HG03025 (cell line): ENCODE measurements around the gene SUFU.

Source experiments
- ATAC-seq: cut with Tn5 transposase; IDR thresholded peaks from one replicate; pipeline ENCODE4 v1.9.1; 2021; ENCODE audit warnings: mild to moderate bottlenecking, moderate library complexity; ENCODE audit not compliant: unreplicated experiment, low FRiP score

The SUFU gene

DNA sequence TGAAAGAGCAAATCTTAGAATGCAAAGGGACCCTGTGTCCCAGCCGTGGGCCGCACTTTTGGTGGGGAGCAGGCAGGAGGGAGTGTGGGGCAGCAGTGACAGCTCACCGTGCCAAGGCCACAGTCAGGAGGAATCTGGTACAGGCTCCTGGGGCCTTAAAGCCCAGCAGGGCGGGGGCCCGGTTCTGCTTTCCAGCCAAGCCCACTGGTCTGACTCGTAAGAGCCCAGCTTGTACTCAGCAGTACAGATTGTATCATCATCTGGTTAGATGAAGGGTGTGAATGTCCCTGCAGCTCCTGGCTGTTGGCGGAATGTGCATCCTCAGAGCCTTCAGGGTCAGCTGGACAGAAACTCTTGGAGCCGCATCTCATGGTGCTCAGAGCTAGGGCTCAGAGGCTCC, 110.0 kb downstream of the SUFU start:
- no peak for ATAC-seq

DNA sequence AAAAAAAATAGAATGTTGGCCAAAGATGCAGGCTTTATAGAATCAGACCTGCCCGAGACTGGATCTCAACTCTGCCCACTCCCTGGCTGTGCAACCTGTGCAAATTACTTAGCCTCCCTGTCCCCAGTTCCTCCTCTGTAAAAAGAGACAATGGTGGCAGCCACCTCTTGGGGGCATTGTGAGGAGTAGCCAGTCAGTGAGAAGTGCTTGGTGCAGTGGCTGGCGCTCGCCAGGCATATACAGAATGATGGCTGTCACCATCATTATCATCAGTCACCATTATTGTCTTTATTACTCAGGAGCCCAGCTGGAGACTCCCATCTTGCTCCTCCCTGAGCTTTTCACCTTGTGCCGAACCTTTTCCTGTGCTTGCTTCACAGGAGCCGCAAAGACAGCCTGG, 111.1 kb downstream of the SUFU start:
- no peak for ATAC-seq

DNA sequence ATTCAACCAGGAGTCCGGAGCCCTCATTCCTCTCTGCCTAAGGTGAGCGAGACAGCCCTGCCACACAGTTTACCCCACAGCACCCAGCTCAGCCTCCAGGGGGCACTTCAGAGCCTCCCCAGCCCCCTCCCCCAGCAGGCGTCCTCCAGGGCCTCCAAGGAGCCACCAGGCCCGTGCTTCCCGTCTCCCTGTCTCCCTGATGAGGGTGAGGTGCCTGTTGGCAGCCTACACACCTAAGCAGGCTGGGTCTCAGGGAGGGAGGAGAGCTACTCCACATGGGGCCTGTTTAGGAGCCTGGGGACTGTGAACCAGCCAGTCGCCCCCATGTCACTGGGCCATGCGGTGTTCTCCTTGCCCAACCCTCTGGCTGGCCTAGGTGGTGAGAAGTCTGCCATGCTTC, 111.6 kb downstream of the SUFU start:
- no peak for ATAC-seq

DNA sequence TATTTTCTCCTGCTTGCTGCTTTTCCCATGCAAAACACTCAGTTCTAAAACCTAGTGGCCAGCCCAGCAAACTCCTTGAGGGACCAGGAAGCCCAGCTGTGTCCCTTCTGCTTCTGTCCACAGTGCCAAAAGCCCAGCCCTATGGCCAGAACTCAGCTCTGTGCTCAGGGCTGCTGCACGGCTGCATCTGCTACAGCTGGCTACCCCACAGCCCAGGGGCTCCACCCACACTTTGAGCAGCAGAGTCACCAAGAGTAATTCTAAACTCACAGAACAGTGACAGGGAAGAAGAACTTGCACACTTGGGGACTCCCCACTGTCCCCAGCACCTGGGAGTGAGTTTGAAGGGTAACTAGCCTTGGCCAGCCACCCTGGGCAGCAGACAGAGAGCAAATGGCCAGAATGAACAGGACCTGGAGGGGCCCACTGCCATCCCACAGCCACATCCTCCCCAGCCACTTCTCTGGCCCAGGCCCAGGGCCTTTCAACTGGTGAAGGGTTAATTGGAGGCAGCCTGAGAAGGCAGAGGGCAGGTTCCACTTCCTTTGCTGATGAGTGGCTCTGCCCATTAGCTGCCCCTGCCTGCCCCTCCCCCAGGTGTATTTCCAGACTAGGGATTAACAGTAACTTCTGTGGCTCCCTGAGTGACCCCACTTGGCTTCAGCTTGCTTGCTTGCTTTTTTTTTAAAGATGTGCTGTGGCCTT, 112.4 kb downstream of the SUFU start:
- ATAC-seq = no peak

DNA sequence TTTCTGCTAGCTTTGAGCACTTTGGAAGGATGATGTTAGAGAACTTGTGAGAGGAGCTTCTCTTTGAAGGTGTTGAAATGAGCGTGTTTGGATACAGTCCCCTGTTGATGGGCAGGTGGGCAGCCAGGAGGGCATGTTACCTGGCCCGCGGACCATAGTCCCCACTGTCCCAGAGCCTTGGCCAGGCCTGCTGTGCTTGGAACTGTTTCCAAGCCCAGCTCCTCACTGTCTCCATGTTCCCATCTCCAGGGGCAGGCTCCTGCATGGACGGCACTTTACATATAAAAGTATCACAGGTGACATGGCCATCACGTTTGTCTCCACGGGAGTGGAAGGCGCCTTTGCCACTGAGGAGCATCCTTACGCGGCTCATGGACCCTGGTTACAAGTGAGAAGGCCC, 113.3 kb downstream of the SUFU start:
- ATAC-seq = no peak

DNA sequence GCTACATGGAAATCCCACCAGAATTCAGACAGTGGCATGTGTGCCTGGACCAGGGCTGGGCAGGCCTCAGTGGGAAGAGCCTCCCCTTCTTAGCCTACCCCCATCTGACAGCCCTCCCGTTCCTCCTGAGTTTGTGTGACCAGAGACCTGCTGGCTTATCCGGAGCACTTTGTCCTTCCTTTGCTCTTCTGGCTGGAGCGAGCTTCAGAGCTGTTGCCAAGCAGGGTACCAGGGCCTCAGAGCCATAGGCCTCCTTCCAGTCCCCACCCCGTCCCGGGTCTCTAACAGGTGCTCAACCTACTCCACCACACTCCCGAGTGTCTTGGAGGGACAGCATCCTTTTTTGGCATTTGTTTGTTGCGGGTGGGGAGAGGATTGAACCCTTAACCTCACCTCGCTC, 114.0 kb downstream of the SUFU start:
- ATAC-seq = no peak

DNA sequence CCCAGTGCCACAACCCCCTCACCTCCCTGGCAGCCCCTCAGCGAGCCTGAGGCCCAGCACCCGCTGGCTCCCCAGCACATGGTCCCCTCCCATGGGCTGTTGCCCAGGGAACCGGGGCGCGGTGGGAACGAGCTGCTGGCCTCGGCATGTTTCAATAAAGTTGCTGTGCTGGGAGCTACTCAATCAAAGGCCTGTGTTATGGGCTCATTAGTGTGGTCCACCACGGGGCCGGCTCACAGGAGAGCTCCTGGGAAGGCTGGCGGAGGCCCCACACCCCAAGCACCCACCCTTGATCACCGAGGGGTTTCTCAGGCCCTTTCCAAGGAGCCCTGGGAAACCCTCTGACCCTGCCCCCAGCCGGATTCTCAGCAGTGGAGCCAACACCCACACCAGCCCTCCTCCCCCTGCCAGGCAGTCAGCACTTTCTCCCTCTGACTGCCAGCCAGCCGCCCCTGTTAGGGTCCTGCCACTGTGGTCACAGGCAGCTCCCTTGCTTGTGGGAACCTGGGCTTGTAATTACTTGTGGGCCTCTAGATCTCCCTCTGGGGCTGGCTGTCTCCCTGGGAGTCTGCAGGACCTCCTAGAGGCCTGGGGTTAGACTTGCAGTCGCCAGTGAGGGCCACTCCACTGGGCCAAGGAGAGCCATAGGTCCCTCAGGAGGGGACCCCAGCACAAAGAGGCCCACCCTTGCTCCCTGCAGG, 115.7 kb downstream of the SUFU start:
- ATAC-seq = no peak

DNA sequence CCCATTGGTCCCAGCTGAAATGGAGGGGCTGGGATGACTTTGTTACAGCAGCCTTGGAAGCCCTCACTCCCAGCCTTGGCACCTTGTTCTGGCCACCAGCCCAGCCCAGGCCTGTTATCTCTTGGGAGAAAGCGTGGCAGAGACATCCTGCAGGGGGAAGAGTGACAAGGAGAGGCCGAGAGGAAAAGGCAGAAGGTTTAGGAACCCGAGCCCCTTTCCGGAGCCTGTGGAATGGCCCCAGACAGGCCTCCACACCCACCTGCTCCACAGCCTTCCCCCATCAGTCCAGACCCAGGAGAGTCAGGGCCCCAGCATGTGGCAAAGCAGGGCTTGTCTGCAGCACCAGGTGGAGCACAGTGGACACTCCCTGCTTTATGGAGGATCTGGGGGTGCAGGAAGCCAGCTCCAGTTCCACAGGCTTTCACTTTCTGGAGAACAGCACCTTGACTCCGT, 116.4 kb downstream of the SUFU start:
- no peak for ATAC-seq

DNA sequence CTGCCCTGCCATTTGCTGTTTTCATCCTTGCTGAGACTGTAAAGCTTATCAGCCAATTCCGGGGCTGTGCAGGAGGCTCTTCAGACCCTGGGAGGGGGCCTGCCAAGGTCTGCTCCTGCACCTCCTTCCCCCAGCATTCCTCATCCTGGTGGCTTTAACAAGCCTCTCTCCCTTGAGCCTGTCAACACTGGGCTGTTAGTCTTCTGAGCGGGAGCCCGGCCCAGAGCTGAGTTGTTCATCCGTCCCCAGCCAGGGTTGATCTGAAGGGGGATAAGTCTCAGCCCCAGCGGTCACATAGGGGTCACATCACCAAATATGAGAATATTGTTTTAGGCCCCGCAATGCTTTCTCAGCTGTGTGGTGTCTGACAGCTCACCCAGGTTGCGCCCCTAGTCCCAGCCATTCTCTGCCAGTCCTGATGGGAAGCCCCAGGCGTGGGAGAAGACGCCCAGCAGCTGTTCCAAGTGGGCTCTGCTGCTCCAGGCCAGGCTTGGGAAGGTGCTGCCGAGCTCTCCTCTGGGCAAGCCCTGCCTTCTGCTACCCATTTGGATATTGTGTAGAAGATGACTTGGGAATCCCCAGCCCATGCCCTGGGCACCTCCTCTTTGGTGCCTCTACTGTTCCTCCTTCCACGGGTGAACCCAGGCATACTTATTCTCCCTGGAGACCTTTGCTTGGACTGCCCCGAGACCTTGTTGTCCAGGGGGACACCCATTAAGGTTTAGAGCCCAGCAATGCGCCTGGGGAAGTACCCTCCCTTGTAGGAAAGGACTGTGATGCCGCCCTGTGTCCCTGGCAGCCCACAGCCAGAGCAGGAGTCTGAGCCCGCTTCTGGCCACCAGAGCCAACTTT, 117.0 kb downstream of the SUFU start:
- no peak for ATAC-seq

DNA sequence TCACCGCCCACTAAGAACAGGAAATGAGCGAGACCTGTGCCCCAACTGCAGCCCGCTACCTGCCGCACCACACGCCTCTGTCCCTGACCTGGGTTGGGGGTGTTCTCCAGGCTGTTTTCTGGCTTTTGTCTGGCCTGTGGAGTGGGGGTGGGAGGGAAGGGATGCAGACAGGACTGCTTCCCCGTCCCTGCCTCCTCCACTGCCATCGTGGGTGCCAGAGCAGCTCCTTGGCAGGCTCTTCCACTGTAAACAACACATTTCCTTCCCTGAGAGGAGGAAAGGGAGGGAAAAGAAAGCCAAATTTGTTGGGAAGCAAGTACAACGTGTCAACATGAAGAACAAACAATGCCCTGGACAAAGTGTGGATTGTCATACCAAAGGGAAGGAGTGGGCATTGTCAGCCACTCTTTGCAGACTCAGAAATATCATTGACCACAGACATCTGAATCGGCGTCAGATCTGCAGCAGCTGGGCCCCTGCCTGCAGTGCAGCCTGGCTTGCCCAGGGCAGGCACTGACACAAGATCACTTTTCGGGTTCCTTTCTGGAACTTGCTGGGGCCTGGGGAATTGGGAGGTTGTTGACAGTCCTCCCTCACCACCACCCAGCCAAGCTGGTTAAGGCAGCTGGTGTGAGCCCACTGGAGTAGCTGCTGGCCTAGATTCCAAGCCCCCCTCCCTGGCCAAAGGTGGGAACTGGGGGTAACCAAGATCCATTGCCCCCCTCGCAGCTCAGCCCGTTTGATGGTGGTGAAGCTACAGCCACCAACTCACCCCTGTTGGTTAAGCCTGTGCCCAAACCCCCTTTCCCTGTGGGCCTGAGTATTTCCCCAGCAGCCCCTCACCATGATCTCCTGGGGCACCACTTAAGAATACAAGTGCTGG, 117.9 kb downstream of the SUFU start:
- no peak for ATAC-seq

DNA sequence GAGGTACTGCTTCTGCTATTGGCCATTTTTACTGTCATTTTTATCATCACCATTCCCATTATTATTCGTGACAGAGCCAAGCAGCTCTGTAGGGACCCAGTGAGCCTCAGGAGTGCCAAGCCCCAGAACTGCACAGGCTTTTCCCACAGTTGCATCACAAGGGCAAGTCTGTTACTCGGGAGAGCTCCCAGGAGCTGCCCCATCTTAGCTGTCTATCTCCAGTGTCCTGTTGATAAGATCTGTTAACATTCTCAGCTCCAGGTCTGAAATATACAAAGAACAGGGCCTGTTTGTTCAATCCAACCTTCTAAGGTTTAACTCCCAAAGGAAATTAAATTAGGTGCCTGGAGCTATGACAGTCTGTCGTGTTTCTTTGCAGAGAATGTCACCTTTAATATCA, 120.3 kb downstream of the SUFU start:
- ATAC-seq = no peak

DNA sequence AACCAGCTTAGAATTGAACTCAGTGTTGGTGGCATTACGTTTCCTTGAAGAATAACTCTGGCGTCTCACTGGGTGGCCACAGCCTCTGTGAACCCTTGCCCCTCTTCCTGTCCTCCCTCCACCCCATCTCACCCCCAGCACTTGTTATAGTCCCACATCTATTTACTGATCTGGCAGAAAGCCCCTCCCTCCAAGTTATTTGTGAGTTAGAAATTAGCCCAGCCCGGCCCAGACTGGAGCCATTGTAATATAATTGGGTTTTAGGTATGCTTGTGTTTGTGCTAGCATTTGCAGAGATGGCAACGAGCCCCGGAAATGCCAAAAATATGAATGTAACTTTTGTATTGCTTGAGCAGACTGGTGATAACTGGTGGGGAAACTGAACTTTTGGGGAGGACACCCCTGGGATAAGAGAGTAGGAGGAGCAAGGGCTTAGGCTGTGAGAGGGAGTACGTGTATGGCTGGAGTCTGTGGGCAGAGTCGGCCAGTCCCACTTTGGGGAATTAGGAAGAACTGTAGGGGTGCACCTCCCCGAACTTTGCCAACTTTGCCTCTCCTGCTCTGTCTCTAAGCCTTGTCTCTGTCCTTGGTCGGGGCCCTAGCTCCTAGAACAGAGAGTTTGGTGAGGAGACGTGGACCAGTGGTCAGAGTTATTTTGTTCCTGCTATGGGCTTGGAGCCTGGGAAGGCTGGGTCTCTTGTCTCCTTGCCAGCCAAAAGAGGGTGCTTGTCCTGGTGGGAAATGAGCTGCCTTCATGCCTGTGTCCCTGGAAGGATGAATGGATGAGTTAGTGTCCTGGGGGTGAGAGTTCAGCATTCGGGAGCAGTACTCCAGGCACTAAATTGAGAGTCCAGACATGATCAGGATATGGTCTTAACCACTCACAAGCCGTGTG, 121.2 kb downstream of the SUFU start:
- no peak for ATAC-seq

DNA sequence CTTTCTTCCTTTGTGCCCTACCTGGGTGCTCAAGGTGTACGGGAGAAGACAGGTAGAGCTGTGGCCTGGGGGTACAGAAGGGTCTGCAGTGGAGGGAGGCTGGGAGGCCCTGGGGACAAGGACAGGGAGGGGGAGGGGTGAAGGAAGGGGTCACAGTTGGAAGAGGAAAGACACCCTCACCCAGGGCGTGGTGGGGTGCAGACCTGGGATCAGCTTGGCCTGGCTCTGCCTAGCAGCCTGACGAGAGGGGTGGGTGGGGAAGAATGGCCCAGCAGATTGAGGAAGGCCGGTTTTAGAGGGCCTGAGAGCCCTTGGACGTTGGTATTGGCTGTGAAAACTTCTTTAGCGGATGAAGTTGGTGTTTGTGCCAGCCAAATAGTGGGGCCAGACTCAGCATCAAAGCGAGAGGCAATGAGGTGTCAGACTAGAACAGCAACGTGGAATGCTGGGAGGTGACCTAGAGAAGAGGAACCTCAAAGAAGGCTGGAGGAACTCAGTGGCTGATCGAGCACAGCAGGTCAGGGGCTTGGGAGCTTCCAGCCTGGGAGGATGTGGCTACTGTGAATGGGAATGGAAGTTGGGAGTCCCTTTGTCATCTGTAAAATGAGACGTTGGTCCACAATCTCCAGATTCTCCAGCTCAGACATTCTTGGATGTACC, 122.4 kb downstream of the SUFU start:
- no peak for ATAC-seq

DNA sequence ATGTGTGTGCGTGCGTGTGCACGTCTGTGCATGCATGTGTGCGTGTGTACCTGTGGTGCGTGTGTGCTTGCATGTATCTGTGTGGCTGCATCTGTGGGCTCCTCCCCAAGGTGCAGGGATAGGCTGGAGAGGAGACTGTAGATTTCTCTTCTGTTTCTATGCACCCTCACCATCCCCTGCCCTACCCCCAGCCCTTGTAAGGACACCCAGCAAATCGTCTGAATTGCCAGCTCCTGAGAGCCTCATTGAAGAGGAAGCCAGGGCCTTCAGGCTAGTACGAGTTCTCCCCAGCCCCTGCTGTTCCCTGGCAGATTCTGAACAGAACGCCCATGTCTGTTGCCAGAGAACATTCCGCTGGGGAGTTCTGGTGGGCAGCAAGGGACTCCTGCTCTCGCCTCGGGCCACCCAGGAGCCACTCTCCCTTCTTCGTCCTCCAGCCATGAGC, 123.5 kb downstream of the SUFU start:
- ATAC-seq = no peak

DNA sequence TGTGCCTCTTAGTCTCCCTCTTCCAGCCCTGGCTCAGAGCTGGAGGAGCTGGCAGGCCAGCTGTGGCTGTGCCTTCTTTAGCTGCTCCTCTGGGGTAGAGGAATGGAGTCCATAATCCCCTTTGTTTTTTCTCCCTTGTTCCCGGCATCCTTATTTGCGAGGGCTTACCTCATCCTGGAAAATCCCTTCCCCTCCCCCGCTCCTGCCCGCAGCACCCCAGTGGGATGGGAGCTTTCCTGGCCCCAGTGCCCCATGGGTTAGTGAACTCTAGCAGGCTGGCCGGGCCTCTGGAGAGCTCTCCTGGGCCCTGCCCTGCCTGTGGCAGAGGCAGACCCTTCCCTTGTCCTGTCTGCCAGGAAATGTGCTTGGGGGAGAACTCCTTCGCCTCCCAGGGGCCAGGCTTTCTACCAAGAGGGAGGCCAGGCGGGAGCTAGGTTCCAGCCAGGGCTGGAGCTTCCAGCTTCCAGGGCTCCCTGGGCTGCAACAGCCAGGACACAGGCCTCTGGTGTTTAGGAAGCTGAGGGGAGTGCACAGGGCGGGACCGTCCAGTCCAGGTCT, 124.0 kb downstream of the SUFU start:
- ATAC-seq = no peak

DNA sequence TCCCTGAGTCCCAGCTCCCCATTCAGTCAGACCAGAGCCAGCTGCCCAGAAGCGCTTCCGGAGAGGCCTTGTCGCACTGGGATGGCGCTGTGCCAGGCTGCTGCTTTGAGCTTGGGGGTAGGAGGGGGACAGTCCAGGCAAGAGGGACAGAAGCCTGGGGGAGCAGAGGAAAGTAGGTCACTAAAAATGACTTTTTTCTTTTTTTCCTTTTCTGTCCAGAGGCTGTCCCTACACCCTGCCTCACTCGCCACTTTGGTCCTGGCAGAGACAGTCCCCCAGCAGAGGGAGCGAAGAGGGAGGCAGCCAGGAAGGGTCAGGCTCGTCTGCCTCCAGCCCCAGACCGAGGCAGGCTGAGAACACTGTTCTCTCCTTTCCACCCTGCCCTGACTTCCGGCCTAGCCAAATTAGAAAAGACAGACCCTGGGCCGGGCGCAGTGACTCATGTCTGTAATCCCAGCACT, 124.7 kb downstream of the SUFU start:
- ATAC-seq = no peak

DNA sequence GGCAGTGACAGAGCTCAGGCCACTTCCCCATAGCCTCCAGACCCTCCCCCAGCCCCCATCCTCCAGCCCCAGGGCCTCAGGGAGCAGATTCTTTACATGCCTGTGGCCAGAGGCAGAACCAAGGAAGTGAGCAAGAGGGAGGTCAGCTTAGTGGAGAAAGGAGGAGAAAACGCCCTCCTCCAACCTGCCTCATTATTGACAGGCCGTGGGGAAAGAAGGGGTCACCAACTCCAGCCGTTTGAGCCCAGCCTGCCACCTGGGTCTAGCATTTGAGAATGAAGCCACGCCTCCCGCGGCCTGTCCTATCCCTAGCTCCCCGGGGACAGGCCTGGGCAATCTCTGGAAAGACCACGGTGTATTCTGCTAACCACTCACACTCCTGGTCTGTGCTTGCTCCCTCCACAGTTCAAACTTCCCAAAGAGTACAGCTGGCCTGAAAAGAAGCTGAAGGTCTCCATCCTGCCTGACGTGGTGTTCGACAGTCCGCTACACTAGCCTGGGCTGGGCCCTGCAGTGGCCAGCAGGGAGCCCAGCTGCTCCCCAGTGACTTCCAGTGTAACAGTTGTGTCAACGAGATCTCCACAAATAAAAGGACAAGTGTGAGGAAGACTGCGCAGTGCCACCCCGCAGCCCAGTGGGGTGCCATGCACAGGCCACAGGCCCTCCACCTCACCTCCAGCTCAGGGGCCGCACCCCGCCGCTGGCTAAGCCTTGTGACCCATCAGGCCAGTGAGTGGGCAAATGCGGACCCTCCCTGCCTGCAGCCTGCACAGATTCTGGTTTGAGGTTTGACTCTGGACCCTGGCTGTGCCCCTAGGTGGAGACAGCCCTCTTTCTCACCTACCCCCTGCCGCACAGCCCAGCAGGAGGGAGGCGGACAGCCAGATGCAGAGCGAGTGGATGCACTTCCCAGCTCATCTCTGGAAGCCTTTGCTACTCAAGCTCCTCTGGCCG, 126.2 kb downstream of the SUFU start:
- no peak for ATAC-seq
